Muscle layer of colon (tissue), 2 donors: ENCODE measurements around the gene SF3B3.

ENCODE experiments used
- H3K27ac ChIP-seq: one replicate; pipeline ENCODE4 v1.7.0; 2013; ENCODE audit warnings: low read depth, mild to moderate bottlenecking, low read length, moderate library complexity
- H3K27me3 ChIP-seq, 2 donors: one replicate each; pipeline ENCODE4 v1.7.0; 2013; ENCODE audit warnings: low read length in 2 of 2, mild to moderate bottlenecking in 2 of 2; ENCODE audit not compliant: insufficient read depth in 2 of 2, control insufficient read depth in 1 of 2
- H3K36me3 ChIP-seq: one replicate; pipeline ENCODE4 v1.7.0; 2013; ENCODE audit warnings: mild to moderate bottlenecking, low read length; ENCODE audit not compliant: insufficient read depth
- H3K4me1 ChIP-seq: one replicate; pipeline ENCODE4 v1.7.0; 2013; ENCODE audit warnings: mild to moderate bottlenecking, low read length; ENCODE audit not compliant: insufficient read depth
- H3K4me3 ChIP-seq, 2 donors: one replicate each; pipeline ENCODE4 v1.7.0; 2013; ENCODE audit warnings: low read length in 2 of 2, low read depth in 1 of 2, mild to moderate bottlenecking in 1 of 2, moderate library complexity in 1 of 2
- H3K9ac ChIP-seq: one replicate; pipeline ENCODE4 v1.7.0; 2013; ENCODE audit warnings: low read length
- H3K9me3 ChIP-seq: one replicate; pipeline ENCODE4 v1.7.0; 2013; ENCODE audit warnings: mild to moderate bottlenecking, low read length
- donor health status: abdominal sarcoma.
- donor health status: Adenocarcinoma of cecum.

The SF3B3 gene

GRCh38 chr16:70484867-70485266, 38.7 kb upstream of the SF3B3 start:
- Histone ChIP-seq H3K27me3 (no peaks in the 10 kb centered on the region), H3K4me1 (no peaks in the 10 kb centered on the region), H3K9me3 (no peaks in the 10 kb centered on the region), H3K9ac (no peak overlapping the region), H3K27ac (no peak overlapping the region), H3K4me3 (no peak overlapping the region), H3K36me3 (peaks cover 37% of the 10 kb centered on the region)

DNA sequence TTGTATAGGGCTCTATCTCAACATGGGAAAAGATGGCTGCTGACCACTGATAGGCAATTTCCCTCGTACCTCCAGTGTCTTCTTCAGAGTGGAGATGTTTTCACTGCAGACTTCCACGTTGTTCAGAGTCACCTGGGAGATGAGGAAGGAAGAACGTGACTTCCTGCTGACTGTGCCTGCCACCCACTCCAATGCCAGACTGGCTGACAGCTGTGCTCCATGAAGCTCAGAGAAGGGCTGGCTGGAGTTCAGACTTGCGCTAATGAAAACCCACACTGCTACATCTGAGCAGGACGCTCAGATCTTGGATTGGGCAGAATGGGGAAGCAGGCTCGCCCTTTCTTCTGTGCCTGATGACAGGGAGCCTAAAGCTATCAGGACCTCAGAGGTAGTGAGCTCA, 33.4 kb upstream of the SF3B3 start:
- H3K36me3 ChIP-seq = peaks cover 21% of the 10 kb centered on the region
- H3K27ac ChIP-seq = no peak overlapping the region
- no peaks in the 10 kb centered on the region for H3K4me1 ChIP-seq
- H3K9me3 ChIP-seq = no peaks in the 10 kb centered on the region
- no peak overlapping the region for H3K9ac ChIP-seq
- H3K4me3 ChIP-seq = no peak overlapping the region
- H3K27me3 ChIP-seq = no peaks in the 10 kb centered on the region

GRCh38 chr16:70493802-70494201, 29.8 kb upstream of the SF3B3 start:
- H3K4me1 ChIP-seq = no peaks in the 10 kb centered on the region
- H3K27ac ChIP-seq = no peak overlapping the region
- no peaks in the 10 kb centered on the region for H3K9me3 ChIP-seq
- no peak overlapping the region for H3K4me3 ChIP-seq
- peaks cover 47% of the 10 kb centered on the region for H3K36me3 ChIP-seq
- no peaks in the 10 kb centered on the region for H3K27me3 ChIP-seq
- no peak overlapping the region for H3K9ac ChIP-seq

GRCh38 chr16:70494202-70494770, 29.3 kb upstream of the SF3B3 start:
- Histone ChIP-seq H3K4me1 (no peaks in the 10 kb centered on the region), H3K4me3 (no peak overlapping the region), H3K27ac (no peak overlapping the region), H3K27me3 (no peaks in the 10 kb centered on the region), H3K9ac (no peak overlapping the region), H3K9me3 (no peaks in the 10 kb centered on the region), H3K36me3 (peaks cover 47% of the 10 kb centered on the region)

GRCh38 chr16:70494777-70495176, 28.8 kb upstream of the SF3B3 start:
- peaks cover 47% of the 10 kb centered on the region for H3K36me3 ChIP-seq
- no peaks in the 10 kb centered on the region for H3K4me1 ChIP-seq
- H3K4me3 ChIP-seq = no peak overlapping the region
- no peak overlapping the region for H3K27ac ChIP-seq
- H3K9me3 ChIP-seq = no peaks in the 10 kb centered on the region
- H3K9ac ChIP-seq = no peak overlapping the region
- no peaks in the 10 kb centered on the region for H3K27me3 ChIP-seq

DNA sequence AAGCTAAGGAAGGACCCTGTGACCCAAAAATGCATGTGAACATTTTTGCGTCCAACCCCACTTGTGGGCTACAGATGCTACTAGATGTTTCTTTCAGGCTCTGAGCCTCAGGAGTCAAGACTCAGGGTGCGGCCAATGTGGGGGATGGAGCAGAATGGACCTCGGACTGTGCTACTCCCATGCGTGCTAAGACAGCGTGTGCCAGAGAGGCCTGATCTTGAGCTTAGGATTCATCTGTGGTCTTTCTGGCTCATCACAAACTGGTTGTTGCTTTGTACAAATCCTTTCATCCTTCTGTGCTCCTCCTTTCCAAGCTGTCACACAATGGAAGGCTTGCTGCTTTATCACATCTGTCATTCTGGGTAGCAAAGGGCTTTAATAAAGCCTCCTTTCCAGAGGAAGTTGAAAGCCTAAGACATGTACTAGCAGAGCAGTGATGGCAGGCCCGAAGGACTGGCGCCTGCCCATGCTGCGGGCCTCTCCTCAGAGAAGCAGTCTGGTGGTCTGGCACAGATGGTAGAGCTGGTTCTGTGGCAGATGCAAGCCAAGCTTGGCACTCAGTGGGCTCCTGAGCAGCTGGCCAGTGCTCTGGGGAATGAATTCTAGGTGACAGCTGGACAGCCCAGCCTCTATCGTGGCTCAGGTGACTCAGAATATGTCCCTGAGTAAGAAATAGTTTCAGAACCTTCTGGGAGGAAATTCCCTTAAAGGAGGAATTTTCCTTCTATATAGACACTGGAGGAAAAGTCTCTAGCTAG, 28.0 kb upstream of the SF3B3 start:
- Histone ChIP-seq H3K9me3 (no peaks in the 10 kb centered on the region), H3K4me1 (no peaks in the 10 kb centered on the region), H3K9ac (no peak overlapping the region), H3K27me3 (no peaks in the 10 kb centered on the region), H3K27ac (no peak overlapping the region), H3K36me3 (peaks cover 44% of the 10 kb centered on the region), H3K4me3 (no peak overlapping the region)

GRCh38 chr16:70496513-70496912, 27.1 kb upstream of the SF3B3 start:
- H3K4me3 ChIP-seq = no peak overlapping the region
- no peak overlapping the region for H3K27ac ChIP-seq
- no peaks in the 10 kb centered on the region for H3K4me1 ChIP-seq
- H3K9ac ChIP-seq = no peak overlapping the region
- no peaks in the 10 kb centered on the region for H3K27me3 ChIP-seq
- H3K9me3 ChIP-seq = no peaks in the 10 kb centered on the region
- H3K36me3 ChIP-seq = peaks cover 51% of the 10 kb centered on the region

GRCh38 chr16:70508752-70509151, 14.9 kb upstream of the SF3B3 start:
- H3K27me3 ChIP-seq = no peaks in the 10 kb centered on the region
- no peak overlapping the region for H3K9ac ChIP-seq
- H3K36me3 ChIP-seq = peaks cover 46% of the 10 kb centered on the region
- H3K4me1 ChIP-seq = no peaks in the 10 kb centered on the region
- no peaks in the 10 kb centered on the region for H3K9me3 ChIP-seq
- no peak overlapping the region for H3K27ac ChIP-seq
- no peak overlapping the region for H3K4me3 ChIP-seq

DNA sequence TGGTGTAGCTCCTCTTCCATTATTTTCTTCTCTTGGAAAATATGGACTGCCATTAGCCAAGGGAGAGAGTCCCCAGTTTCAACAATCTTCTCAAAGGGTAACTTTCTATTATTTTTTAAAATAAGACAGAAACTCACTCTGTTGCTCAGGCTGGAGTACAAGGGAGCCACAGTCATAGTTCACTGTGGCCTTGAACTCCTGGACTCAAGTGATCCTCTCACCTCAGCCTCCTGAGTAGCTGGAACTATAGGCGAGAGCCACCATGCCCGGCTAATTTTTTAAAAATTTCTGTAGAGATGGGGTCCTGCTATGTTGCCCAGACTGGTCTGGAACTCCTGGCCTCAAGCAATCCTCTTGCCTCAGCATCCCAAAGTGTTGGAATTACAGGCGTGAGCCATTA, 13.4 kb upstream of the SF3B3 start:
- no peaks in the 10 kb centered on the region for H3K9me3 ChIP-seq
- peaks cover 51% of the 10 kb centered on the region for H3K36me3 ChIP-seq
- no peak overlapping the region for H3K4me3 ChIP-seq
- H3K27me3 ChIP-seq = no peaks in the 10 kb centered on the region
- no peaks in the 10 kb centered on the region for H3K4me1 ChIP-seq
- H3K9ac ChIP-seq = no peak overlapping the region
- H3K27ac ChIP-seq = no peak overlapping the region

DNA sequence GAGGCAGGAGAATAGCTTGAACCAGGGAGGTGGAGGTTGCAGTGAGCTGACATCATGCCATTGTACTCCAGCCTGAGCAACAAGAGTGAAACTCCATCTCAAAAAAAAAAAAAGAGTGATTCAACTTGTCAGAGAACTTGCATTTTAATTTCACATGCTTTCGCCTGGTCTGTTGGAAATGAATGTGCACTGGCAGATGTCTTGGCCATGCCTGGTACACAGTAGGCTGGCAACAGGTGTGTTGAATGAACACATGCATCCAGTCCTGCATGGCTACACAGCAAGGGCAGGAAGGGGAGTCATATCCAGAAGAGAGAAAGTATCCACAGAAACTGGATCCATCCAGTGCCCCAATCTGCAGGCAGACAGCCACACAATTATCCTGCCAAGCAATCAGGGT, 11.8 kb upstream of the SF3B3 start:
- no peaks in the 10 kb centered on the region for H3K27me3 ChIP-seq
- no peak overlapping the region for H3K9ac ChIP-seq
- peaks cover 52% of the 10 kb centered on the region for H3K36me3 ChIP-seq
- H3K9me3 ChIP-seq = no peaks in the 10 kb centered on the region
- no peak overlapping the region for H3K27ac ChIP-seq
- H3K4me1 ChIP-seq = no peaks in the 10 kb centered on the region
- no peak overlapping the region for H3K4me3 ChIP-seq

- Histone ChIP-seq H3K4me3 (no peak overlapping the region), H3K4me1 (no peaks in the 10 kb centered on the region), H3K9ac (no peak overlapping the region), H3K9me3 (no peaks in the 10 kb centered on the region), H3K36me3 (peaks cover 55% of the 10 kb centered on the region), H3K27ac (no peak overlapping the region), H3K27me3 (no peaks in the 10 kb centered on the region)
Observed at GRCh38 chr16:70512456-70512855, 11.2 kb upstream of the SF3B3 start.
